MV-4-11 (cell line): ENCODE measurements around the gene PUS3.
"Not testable (repeated sequence)": the region's sequence is repeated elsewhere in the genome, so short reads cannot be mapped to it uniquely, and the experiment has no call there.

Source experiments
- DNase-seq: peaks from one replicate; lab custom pipeline; 2025; lab: John Stamatoyannopoulos, UW

PUS3 gene

GRCh38 chr11:125871391-125872137 is 31.4 kb downstream of the PUS3 start:
- no peak for DNase-seq

- DNase-seq: no peak
These were observed 33.5 kb downstream of the PUS3 start for GRCh38 chr11:125869521-125869920.

GRCh38 chr11:125865354-125865753 is 37.7 kb downstream of the PUS3 start:
- not testable (repeated sequence) for DNase-seq

- not testable (repeated sequence) for DNase-seq
These were observed 40.2 kb downstream of the PUS3 start for GRCh38 chr11:125862786-125863185.

- not testable (repeated sequence) for DNase-seq
These were observed 45.3 kb downstream of the PUS3 start for GRCh38 chr11:125857670-125858069.

GRCh38 chr11:125846188-125846587 is 56.8 kb downstream of the PUS3 start:
- no peak for DNase-seq
